GM23338 (cell line): ENCODE measurements around the gene SDR42E2. TPM values are rescaled to one million over a fixed set of nuclear protein-coding genes. Genes with fewer than 3 reads are reported as not detected.

ENCODE experiments used
- ATAC-seq: fragments of 200-7000 bp; cut with Tn5 transposase; 3 replicates; pipeline ENCODE4 v1.9.1; 2020
- DNase-seq: peaks from one replicate; pipeline ENCODE4 v3.0.0-alpha.2; 2015; ENCODE audit warnings: low spot score
- H2AFZ ChIP-seq: fragments of 200-600 bp; sonication (generic); 2 replicates; pipeline ENCODE4 v1.8.0; 2016; ENCODE audit warnings: antibody characterized with exemption, mild to moderate bottlenecking, moderate library complexity
- H3F3A ChIP-seq: fragments of 200-600 bp; sonication (generic); replicated peaks from 2 replicates; pipeline ENCODE4 v1.8.0; 2017; ENCODE audit warnings: antibody characterized with exemption, mixed run types, low read depth
- H3K27ac ChIP-seq: fragments of 200-600 bp; sonication (generic); 2 replicates; pipeline ENCODE4 v1.6.1; 2016; ENCODE audit warnings: low read depth
- H3K27me3 ChIP-seq: fragments of 200-600 bp; sonication (generic); 2 replicates; pipeline ENCODE4 v1.8.0; 2016; ENCODE audit warnings: mild to moderate bottlenecking, mixed run types, moderate library complexity; ENCODE audit not compliant: insufficient read depth
- H3K36me3 ChIP-seq: fragments of 200-600 bp; sonication (generic); 2 replicates; pipeline ENCODE4 v1.8.0; 2016; ENCODE audit warnings: mild to moderate bottlenecking; ENCODE audit not compliant: insufficient read depth
- H3K4me1 ChIP-seq: fragments of 200-600 bp; sonication (generic); 2 replicates; pipeline ENCODE4 v1.8.0; 2016; ENCODE audit warnings: mild to moderate bottlenecking, moderate library complexity; ENCODE audit not compliant: insufficient read depth
- H3K4me2 ChIP-seq: fragments of 200-600 bp; sonication (generic); 2 replicates; pipeline ENCODE4 v1.7.1; 2017; ENCODE audit warnings: mixed run types
- H3K4me3 ChIP-seq: fragments of 200-600 bp; sonication (generic); 2 replicates; pipeline ENCODE4 v1.6.1; 2016; ENCODE audit warnings: mixed run types
- H3K79me2 ChIP-seq: fragments of 200-600 bp; sonication (generic); replicated peaks from 2 replicates; pipeline ENCODE4 v1.8.0; 2017; ENCODE audit warnings: mild to moderate bottlenecking; ENCODE audit not compliant: insufficient read depth
- H3K9me2 ChIP-seq: fragments of 200-600 bp; sonication (generic); 2 replicates; pipeline ENCODE4 v1.8.0; 2017; ENCODE audit not compliant: insufficient read depth
- H4K20me1 ChIP-seq: fragments of 200-600 bp; sonication (generic); replicated peaks from 2 replicates; pipeline ENCODE4 v1.8.0; 2017; ENCODE audit warnings: mild to moderate bottlenecking; ENCODE audit not compliant: insufficient read depth
- H3K27ac Mint-ChIP-seq: 2 replicates; pipeline ENCODE4 v1.8.0; 2020; ENCODE audit warnings: inconsistent platforms, mild to moderate bottlenecking, moderate library complexity, mixed read lengths
- H3K27me3 Mint-ChIP-seq: 3 replicates; pipeline ENCODE4 v1.8.0; 2022; ENCODE audit warnings: low read depth, mild to moderate bottlenecking, moderate library complexity, mixed read lengths, inconsistent platforms; ENCODE audit not compliant: insufficient read depth, poor library complexity
- H3K36me3 Mint-ChIP-seq: 3 replicates; pipeline ENCODE4 v1.8.0; 2021; ENCODE audit warnings: low read depth, mild to moderate bottlenecking, inconsistent platforms, moderate library complexity, mixed read lengths
- H3K4me1 Mint-ChIP-seq: 3 replicates; pipeline ENCODE4 v1.8.0; 2020; ENCODE audit warnings: mild to moderate bottlenecking, inconsistent platforms, mixed read lengths
- H3K4me3 Mint-ChIP-seq: 3 replicates; pipeline ENCODE4 v1.8.0; 2021; ENCODE audit warnings: moderate library complexity, mild to moderate bottlenecking, inconsistent platforms, mixed read lengths
- H3K9me3 Mint-ChIP-seq: 3 replicates; pipeline ENCODE4 v1.8.0; 2020; ENCODE audit warnings: moderate library complexity, mild to moderate bottlenecking, inconsistent platforms, mixed read lengths
- CREB1 ChIP-seq: fragments of 250-450 bp; sonication (Bioruptor Pico); IDR thresholded peaks from 2 replicates; pipeline ENCODE4 v1.5.0; 2020; ENCODE audit warnings: low read depth, mild to moderate bottlenecking, moderate library complexity
- ETS1 ChIP-seq: IDR thresholded peaks from 2 replicates; pipeline ENCODE4 v1.6.1; 2016; ENCODE audit warnings: antibody characterized with exemption
- EZH2 ChIP-seq: fragments of 200-600 bp; sonication (generic); IDR thresholded peaks from one replicate; pipeline ENCODE4 v1.8.0; 2017; ENCODE audit warnings: antibody characterized with exemption, mild to moderate bottlenecking, low read depth; ENCODE audit not compliant: unreplicated experiment
- EZH2phosphoT487 ChIP-seq: fragments of 200-600 bp; sonication (generic); IDR thresholded peaks from one replicate; pipeline ENCODE4 v1.8.1; 2018; ENCODE audit warnings: antibody characterized with exemption; ENCODE audit not compliant: unreplicated experiment
- NANOG ChIP-seq: IDR thresholded peaks from 2 replicates; pipeline ENCODE4 v1.6.1; 2016; ENCODE audit warnings: antibody characterized with exemption, borderline replicate concordance
- POLR2AphosphoS5 ChIP-seq: IDR thresholded peaks from 2 replicates; pipeline ENCODE4 v1.6.1; 2016; ENCODE audit warnings: antibody characterized with exemption, low read depth
- ZNF114 ChIP-seq: fragments of 250-450 bp; sonication (Bioruptor Pico); IDR thresholded peaks from 2 replicates; pipeline ENCODE4 v1.5.0; 2020; ENCODE audit warnings: mild to moderate bottlenecking, moderate library complexity
- ZNF331 ChIP-seq: fragments of 250-450 bp; sonication (Bioruptor Pico); IDR thresholded peaks from 2 replicates; pipeline ENCODE4 v1.5.0; 2020; ENCODE audit warnings: low read depth, mild to moderate bottlenecking, moderate library complexity
- ZNF462 ChIP-seq: fragments of 250-450 bp; sonication (Bioruptor Pico); IDR thresholded peaks from 2 replicates; pipeline ENCODE4 v1.5.0; 2020; ENCODE audit warnings: mild to moderate bottlenecking, moderate library complexity
- polyA plus RNA-seq: library from polyadenylated mRNA; unstranded; fragments of >200 nt; fragmentation: Nextera tagmentation; extraction: Ambion mirVana; gene quantifications from 2 replicates; pipeline ENCODE4 v1.2.1, GENCODE V29; 2016
- total RNA-seq: library from RNA; depleted of rRNA; stranded (reverse); fragments of >200 nt; shearing (Covaris generic); gene quantifications from 2 replicates; pipeline ENCODE4 v1.2.3, GENCODE V29; 2014

Gene SDR42E2
- total and polyA plus RNA-seq, 2 experiments from 2014 or later = 0.15 TPM; not detected in 1

GRCh38 chr16:22235839-22236745 is 73.8 kb downstream of the SDR42E2 start:
- TF ChIP-seq ETS1 (no peak), EZH2phosphoT487 (no peak), ZNF114 (CRISPR knock-in tag) (no peak), NANOG (no peak)
- ATAC-seq = no peak
- Histone ChIP-seq H2AFZ (no peak overlapping the region), H3K4me3 (no peak overlapping the region), H3K9me2 (no peaks in the 10 kb centered on the region), H3K4me2 (no peak overlapping the region), H3K27ac (no peak overlapping the region), H3K4me1 (no peaks in the 10 kb centered on the region), H3F3A (no peaks in the 10 kb centered on the region), H3K27me3 (no peaks in the 10 kb centered on the region), H3K79me2 (0 out of 2 replicates have a peak, but pooled peaks cover 7% of the 10 kb centered on the region), H4K20me1 (no peaks in the 10 kb centered on the region; the same call in 1 of the 2 replicates), H3K36me3 (no peaks in the 10 kb centered on the region; the same call in 1 of the 2 replicates)
- no peak for DNase-seq
- Mint-ChIP-seq H3K4me1 (no peaks in the 10 kb centered on the region), H3K9me3 (no peaks in the 10 kb centered on the region; the same call in 2 of the 3 replicates), H3K36me3 (peaks cover 9% of the 10 kb centered on the region), H3K4me3 (no peak overlapping the region), H3K27me3 (peaks cover 2% of the 10 kb centered on the region), H3K27ac (no peak overlapping the region)

DNA sequence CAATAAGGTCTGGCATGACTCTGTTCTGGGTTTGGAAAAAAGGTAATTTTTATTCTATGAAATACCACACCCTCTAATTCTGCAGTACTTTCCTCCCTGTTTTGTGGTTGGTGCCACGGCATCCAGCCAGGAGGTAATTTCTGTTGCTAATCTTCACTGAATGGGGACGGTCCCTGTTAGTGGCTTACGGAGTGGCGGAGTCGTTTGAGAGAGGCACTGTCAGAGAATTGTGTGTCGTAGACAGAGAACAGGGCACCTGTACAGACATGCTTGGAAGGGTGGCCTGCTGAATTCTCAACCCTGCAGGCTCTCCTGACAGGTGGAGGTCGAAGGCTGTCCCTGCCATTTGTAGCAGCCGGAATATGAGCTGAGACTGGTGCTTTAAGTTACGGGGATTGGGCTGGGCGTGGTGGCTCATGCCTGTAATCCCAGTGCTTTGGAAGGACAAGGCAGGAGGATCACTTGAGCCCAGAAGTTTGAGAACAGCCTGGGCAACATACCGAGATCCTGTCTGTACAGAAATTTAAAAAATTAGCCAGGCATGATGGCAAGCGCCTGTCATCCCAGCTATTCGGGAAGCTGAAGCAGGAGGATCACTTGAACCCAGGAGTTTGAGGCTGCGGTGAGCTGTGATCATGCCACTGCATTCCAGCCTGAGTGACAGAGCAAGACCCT is 77.0 kb downstream of the SDR42E2 start:
- ATAC-seq (no peak), DNase-seq (no peak)
- Histone ChIP-seq H3K79me2 (0 out of 2 replicates have a peak, but pooled peaks cover 7% of the 10 kb centered on the region), H3K4me2 (no peak overlapping the region), H3K27me3 (no peaks in the 10 kb centered on the region), H3F3A (no peaks in the 10 kb centered on the region), H2AFZ (no peak overlapping the region), H3K9me2 (no peaks in the 10 kb centered on the region), H3K4me1 (no peaks in the 10 kb centered on the region), H3K4me3 (no peak overlapping the region), H3K36me3 (no peaks in the 10 kb centered on the region), H4K20me1 (no peaks in the 10 kb centered on the region; the same call in 1 of the 2 replicates), H3K27ac (peak overlapping the region; percentile 66; the same call in 1 of the 2 replicates)
- peaks cover 2% of the 10 kb centered on the region for H3K27me3 Mint-ChIP-seq
- no peaks in the 10 kb centered on the region for H3K4me1 Mint-ChIP-seq
- H3K4me3 Mint-ChIP-seq = no peak overlapping the region
- H3K9me3 Mint-ChIP-seq = no peaks in the 10 kb centered on the region
- H3K36me3 Mint-ChIP-seq = peaks cover 6% of the 10 kb centered on the region; the same call in 2 of the 3 replicates
- H3K27ac Mint-ChIP-seq = peak overlapping the region; percentile 58; the same call in 1 of the 2 replicates
- TF ChIP-seq CREB1 (CRISPR knock-in tag) (no peak), EZH2 (no peak), ZNF331 (CRISPR knock-in tag) (no peak), ZNF114 (CRISPR knock-in tag) (no peak), ZNF462 (no peak), EZH2phosphoT487 (no peak), ETS1 (no peak), POLR2AphosphoS5 (no peak)
